Fibroblast of the conjunctiva (primary cell): ENCODE results near the gene TUBB6.

Experiments
- DNase-seq: peaks from one replicate; pipeline ENCODE4 v3.0.0-alpha.2; 2010; ENCODE audit warnings: low read depth

The TUBB6 gene

GRCh38 chr18:12338382-12338781, 30.3 kb downstream of the TUBB6 start:
- no peak for DNase-seq

DNA sequence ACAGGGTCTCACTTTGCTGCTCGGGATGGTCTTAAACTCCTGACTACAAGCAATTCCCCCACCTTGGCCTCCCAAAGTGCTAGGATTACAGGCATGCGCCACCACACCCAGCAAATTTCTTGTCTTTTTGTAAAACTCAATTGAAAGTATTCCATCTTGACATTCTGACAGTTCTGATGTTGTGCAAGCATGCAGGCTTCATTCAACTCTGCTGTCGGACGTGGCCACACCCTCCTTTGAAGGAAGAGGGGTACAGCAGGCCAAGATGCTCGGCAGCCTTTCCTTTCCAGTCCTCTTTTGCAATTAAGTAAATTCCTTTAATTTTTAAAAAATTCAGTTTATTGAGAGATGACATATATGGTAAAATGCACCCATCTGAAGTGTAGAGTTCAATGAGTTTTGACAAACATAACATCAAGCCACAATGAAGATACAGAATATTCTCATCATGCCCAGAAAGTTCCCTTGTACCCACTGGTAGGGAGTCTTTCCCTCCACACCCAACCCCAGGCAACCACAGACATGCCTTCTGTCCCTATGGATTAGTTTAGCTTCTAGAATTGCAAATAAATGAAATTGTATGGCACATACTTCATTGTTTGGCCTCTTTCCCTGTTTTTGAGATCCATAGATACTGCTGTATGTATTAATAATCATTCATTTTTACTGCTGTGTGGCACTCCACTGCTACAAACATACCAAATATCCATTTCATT, 33.1 kb downstream of the TUBB6 start:
- DNase-seq: no peak

- no peak for DNase-seq
These were observed 34.6 kb downstream of the TUBB6 start for GRCh38 chr18:12342661-12343060.

- no peak for DNase-seq
These were observed 37.6 kb downstream of the TUBB6 start for GRCh38 chr18:12345491-12346239.

- no peak for DNase-seq
These were observed 38.2 kb downstream of the TUBB6 start for GRCh38 chr18:12346240-12346565.

DNA sequence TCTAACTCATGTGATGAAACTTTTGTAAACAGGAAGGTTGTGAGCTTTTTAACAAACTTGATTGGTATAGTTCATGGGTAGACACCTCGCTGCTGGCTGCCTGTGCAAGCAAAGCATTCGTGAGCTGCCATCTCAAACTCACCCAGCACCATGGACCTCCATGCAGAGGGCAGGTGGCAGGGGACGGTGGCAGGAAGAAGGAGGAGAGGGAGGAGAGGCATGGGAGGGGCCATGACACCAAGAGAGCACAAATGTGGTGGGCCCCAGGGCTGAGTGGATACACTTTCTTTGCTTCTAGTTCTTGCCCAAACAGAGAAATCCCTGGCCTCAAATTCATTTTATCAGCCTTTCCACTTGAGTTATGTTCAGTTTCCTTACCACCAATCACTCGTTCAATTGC, 39.9 kb downstream of the TUBB6 start:
- DNase-seq: no peak

DNA sequence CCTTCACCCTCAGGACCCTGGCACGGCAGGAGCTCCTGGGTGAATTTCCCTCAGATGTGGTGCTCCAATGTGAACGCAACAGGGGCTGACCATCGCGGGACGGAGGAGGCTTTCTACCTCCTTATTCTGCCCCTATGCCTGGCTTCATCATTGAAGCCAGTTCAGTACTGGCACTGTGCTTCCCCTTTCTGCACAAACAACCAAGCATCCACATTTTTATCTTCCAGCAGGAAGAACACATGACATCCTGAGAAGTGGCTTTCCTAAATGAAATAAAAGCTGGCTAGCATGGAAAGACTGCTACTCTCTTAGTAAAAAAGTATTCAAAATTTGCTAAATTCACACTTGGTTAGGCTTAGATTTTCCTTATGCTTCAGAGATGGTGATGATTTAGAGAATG, 44.1 kb downstream of the TUBB6 start:
- DNase-seq: no peak

- no peak for DNase-seq
These were observed 51.5 kb downstream of the TUBB6 start for GRCh38 chr18:12359515-12359927.

GRCh38 chr18:12361770-12362378, 53.8 kb downstream of the TUBB6 start:
- DNase-seq: no peak

GRCh38 chr18:12362473-12363174, 54.6 kb downstream of the TUBB6 start:
- no peak for DNase-seq

DNA sequence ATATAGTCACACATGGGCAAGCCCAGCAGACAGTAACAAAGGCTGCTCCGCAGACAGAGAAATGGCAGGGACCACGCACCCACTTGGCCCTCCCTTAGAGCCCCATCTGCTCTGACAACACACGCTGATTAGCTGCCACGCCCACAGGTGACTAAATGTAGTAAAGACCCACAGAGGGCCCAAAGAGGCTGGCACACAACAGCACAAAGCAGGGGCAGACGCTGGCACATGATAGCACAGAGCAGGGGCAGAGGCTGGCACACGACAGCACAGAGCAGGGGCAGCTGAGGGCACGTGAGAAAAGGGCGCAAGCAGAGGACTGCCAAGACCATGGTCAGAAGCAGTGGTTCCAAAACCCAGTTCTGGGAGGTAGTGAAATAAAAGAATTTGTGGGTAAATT, 58.3 kb downstream of the TUBB6 start:
- no peak for DNase-seq

- DNase-seq: no peak
These were observed 58.7 kb downstream of the TUBB6 start for GRCh38 chr18:12366784-12367183.

GRCh38 chr18:12369211-12369610, 61.2 kb downstream of the TUBB6 start:
- DNase-seq: no peak

- DNase-seq: no peak
These were observed 63.5 kb downstream of the TUBB6 start for GRCh38 chr18:12371590-12371989.

GRCh38 chr18:12372406-12372805, 64.4 kb downstream of the TUBB6 start:
- DNase-seq: no peak

- no peak for DNase-seq
These were observed 65.2 kb downstream of the TUBB6 start for GRCh38 chr18:12373116-12373770.

DNA sequence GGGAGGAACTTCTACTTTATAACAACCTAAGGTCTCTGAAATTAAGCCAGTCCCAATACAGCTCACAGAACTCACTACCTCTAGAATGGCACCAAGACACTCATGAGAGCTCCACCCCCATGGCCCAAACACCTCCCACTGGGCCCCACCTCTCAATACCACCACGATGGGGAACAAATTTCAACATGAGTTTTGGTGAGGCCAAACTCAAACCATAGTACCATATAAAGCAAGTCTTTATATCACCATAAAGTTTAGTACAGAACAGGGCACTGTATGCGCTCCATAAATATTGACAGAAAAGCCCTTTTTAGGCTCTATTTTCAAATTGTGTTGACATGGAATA, 65.7 kb downstream of the TUBB6 start:
- no peak for DNase-seq

GRCh38 chr18:12374401-12374800, 66.4 kb downstream of the TUBB6 start:
- DNase-seq: no peak
